Lung (tissue), 16 donors: ENCODE results near the gene SSR4. TPM values are rescaled to one million over a fixed set of nuclear protein-coding genes. Genes with fewer than 3 reads are reported as not detected.
"Not testable (repeated sequence)": the region's sequence is repeated elsewhere in the genome, so short reads cannot be mapped to it uniquely, and the experiment has no call there.

Source experiments
- ATAC-seq: fragments of 200-7000 bp; cut with Tn5 transposase; one replicate; pipeline ENCODE4 v1.9.1; 2020; ENCODE audit warnings: moderate number of reproducible peaks; ENCODE audit not compliant: insufficient read depth, low FRiP score
- DNase-seq, 3 donors: peaks; one replicate each; pipeline ENCODE4 v3.0.0-alpha.2; 2013 to 2017
- H3K27ac ChIP-seq, 2 donors: one replicate each; pipeline ENCODE4 v1.5.1; 2013; ENCODE audit warnings: mild to moderate bottlenecking in 2 of 2, moderate library complexity in 2 of 2, control low read depth in 1 of 2, inconsistent platforms in 1 of 2, low read depth in 1 of 2, low read length in 1 of 2
- H3K27me3 ChIP-seq, 3 donors: one replicate each; pipeline ENCODE4 v1.5.1; 2013; ENCODE audit warnings: low read length in 2 of 3; ENCODE audit not compliant: control insufficient read depth in 3 of 3, insufficient read depth in 3 of 3
- H3K36me3 ChIP-seq, 4 donors: one replicate each; pipeline ENCODE4 v1.5.1; 2013; ENCODE audit warnings: low read length in 4 of 4, mild to moderate bottlenecking in 1 of 4, moderate library complexity in 1 of 4; ENCODE audit not compliant: control insufficient read depth in 4 of 4, insufficient read depth in 4 of 4
- H3K4me1 ChIP-seq, 5 donors: one replicate each; pipeline ENCODE4 v1.5.1; 2013; ENCODE audit warnings: low read length in 5 of 5, mild to moderate bottlenecking in 2 of 5, moderate library complexity in 1 of 5; ENCODE audit not compliant: control insufficient read depth in 5 of 5, insufficient read depth in 5 of 5
- H3K4me3 ChIP-seq: one replicate; pipeline ENCODE4 v1.5.1; 2013; ENCODE audit warnings: mild to moderate bottlenecking, control low read depth, moderate library complexity
- H3K9ac ChIP-seq, 2 donors: one replicate each; pipeline ENCODE4 v1.5.1; 2013; ENCODE audit warnings: low read length in 2 of 2, control low read depth in 1 of 2; ENCODE audit not compliant: insufficient read depth in 1 of 2
- H3K9me3 ChIP-seq, 4 donors: one replicate each; pipeline ENCODE4 v1.5.1; 2013; ENCODE audit warnings: low read length in 3 of 4, mild to moderate bottlenecking in 1 of 4, moderate library complexity in 1 of 4; ENCODE audit not compliant: control insufficient read depth in 4 of 4, insufficient read depth in 3 of 4
- CTCF ChIP-seq: IDR thresholded peaks from 2 replicates; pipeline ENCODE4 v1.5.1; 2012; ENCODE audit warnings: mild to moderate bottlenecking; ENCODE audit errors: control extremely low read depth, extremely low read depth
- WGBS, 2 donors: extraction: QIAGEN DNeasy Blood & Tissue Kit; methylation state at CpG; one replicate each; pipeline ENCODE4 v1.1.7; 2013; 5-methylcytosine and 5-hydroxymethylcytosine counted together
- long read RNA-seq, 5 donors: transcript quantifications; one replicate each; lab custom pipeline, GENCODE V29; 2026
- polyA plus RNA-seq, 2 donors: library from polyadenylated mRNA; stranded (reverse); fragments of 200-250 nt; gene quantifications; one replicate each; pipeline ENCODE4 v1.2.1, GENCODE V29; 2013
- total RNA-seq, 2 donors: library from RNA; depleted of rRNA in 1 of 2; stranded (reverse); fragments of >200 nt in 1 of 2; gene quantifications; one replicate each; pipeline ENCODE4 v1.2.1, GENCODE V29; 2014 to 2021
- donor health status: control.
- donor health status: control.
- donor health status: Bipolar disorder and iron deficiency.
- donor health status: healthy.
- donor health status: DM: yes; HTN: yes; CAD: no.

Gene SSR4
- total RNA-seq (100 to 1,000 TPM in 1 of 2 donors, 10 to 100 TPM in 1; 84.2 to 413 TPM), polyA plus RNA-seq (1,000 to 10,000 TPM in 1 of 2 donors, 100 to 1,000 TPM in 1; 721 to 1,008 TPM)
- long read RNA-seq, donor 1, transcript SSR4-203 (6 exons, 643 nt): major isoform, 182 of 221 reads
- long read RNA-seq, donor 1, transcript SSR4-210 (5 exons, 701 nt): minor isoform, 10 of 221 reads
- long read RNA-seq, donor 1, partial matches to known transcripts: 13 of 221 reads
- long read RNA-seq, donor 1, other reads (novel, unspliced or antisense): 7 of 221 reads
- long read RNA-seq, donor 2, transcript SSR4-210 (5 exons, 701 nt): minor isoform, 10 of 110 reads
- long read RNA-seq, donor 2, transcript SSR4-203 (6 exons, 643 nt): major isoform, 90 of 110 reads
- long read RNA-seq, donor 2, partial matches to known transcripts: 5 of 110 reads
- long read RNA-seq, donor 2, other reads (novel, unspliced or antisense): 0 of 110 reads
- long read RNA-seq, donor 3, transcript SSR4-203 (6 exons, 643 nt): major isoform, 118 of 129 reads
- long read RNA-seq, donor 3, transcript SSR4-210 (5 exons, 701 nt): minor isoform, 8 of 129 reads
- long read RNA-seq, donor 3, partial matches to known transcripts: 0 of 129 reads
- long read RNA-seq, donor 3, other reads (novel, unspliced or antisense): 0 of 129 reads
- long read RNA-seq, donor 4, transcript SSR4-210 (5 exons, 701 nt): minor isoform, 5 of 98 reads
- long read RNA-seq, donor 4, transcript SSR4-203 (6 exons, 643 nt): major isoform, 92 of 98 reads
- long read RNA-seq, donor 4, partial matches to known transcripts: 0 of 98 reads
- long read RNA-seq, donor 4, other reads (novel, unspliced or antisense): 0 of 98 reads
- long read RNA-seq, donor 5, transcript SSR4-203 (6 exons, 643 nt): major isoform, 188 of 246 reads
- long read RNA-seq, donor 5, transcript SSR4-205 (3 exons, 427 nt): minor isoform, 10 of 246 reads
- long read RNA-seq, donor 5, transcript SSR4-210 (5 exons, 701 nt): minor isoform, 14 of 246 reads
- long read RNA-seq, donor 5, partial matches to known transcripts: 5 of 246 reads
- long read RNA-seq, donor 5, other reads (novel, unspliced or antisense): 25 of 246 reads

- peaks cover 0 to 14% (median 8%) of the 10 kb centered on the region in 5 donors for H3K4me1 ChIP-seq
- H3K4me3 ChIP-seq: peak within 1 kb of the TSS; percentile 63
- WGBS, 2 donors: 0 to 27% methylated on average over 60 to 92 of the region's 92 CpGs
- H3K9ac ChIP-seq: peak within 1 kb of the TSS; percentile 47 to 52
- H3K9me3 ChIP-seq: peaks cover 0 to 48% (median 0%) of the 10 kb centered on the region in 4 donors
- no peak for TF ChIP-seq CTCF
- DNase-seq (peak; percentile 96 to 97 (median 96)), ATAC-seq (peak; percentile 89)
- H3K27me3 ChIP-seq: no peaks in the 10 kb centered on the region
- peak within 1 kb of the TSS; percentile 93 to 96 for H3K27ac ChIP-seq
- H3K36me3 ChIP-seq: peaks cover 0 to 7% (median 4%) of the 10 kb centered on the region in 4 donors
These were observed at the start of gene SSR4, which contains the start of gene IDH3G for GRCh38 chrX:153794018-153794896. TSS of gene SSR4 (plus strand) at chrX:153794668. CDS start at chrX:153794688, 20 bp downstream. TSS of gene IDH3G (minus strand) at chrX:153794375. CDS start at chrX:153794326, 49 bp downstream.

DNA sequence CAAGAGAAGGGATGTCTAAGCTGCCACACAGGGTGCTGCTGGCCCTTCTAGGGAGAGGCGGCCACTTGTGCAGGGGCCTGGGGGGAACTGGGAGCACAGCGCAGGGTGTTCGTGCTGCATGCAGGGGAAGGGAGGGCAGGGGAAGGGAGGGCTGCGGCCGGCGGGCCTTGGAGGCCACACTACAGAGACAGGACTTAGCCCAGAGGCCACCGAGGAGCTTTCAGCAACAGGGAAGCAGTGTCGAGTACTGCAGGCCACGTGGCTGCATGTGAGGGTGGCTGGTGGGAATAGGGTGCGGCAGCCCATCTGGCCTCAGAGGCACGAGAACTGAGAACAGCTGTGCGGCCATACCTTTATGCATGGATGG is 49.4 kb upstream of the SSR4 start:
- not testable (repeated sequence) for H3K36me3 ChIP-seq, H3K9ac ChIP-seq, H3K27ac ChIP-seq, H3K27me3 ChIP-seq, H3K4me1 ChIP-seq, H3K4me3 ChIP-seq, DNase-seq, H3K9me3 ChIP-seq, ATAC-seq
- 28 to 47% methylated on average over 7 to 12 of the region's 12 CpGs for WGBS, 2 donors

GRCh38 chrX:153746359-153746758 is 48.1 kb upstream of the SSR4 start:
- TF ChIP-seq CTCF: no peak
- H3K9me3 ChIP-seq: peaks cover 0 to 5% (median 0%) of the 10 kb centered on the region in 4 donors
- H3K27me3 ChIP-seq: no peaks in the 10 kb centered on the region
- no peak for ATAC-seq
- WGBS, 2 donors: 84 to 87% methylated on average over 3 of the region's 3 CpGs
- no peaks in the 10 kb centered on the region for H3K36me3 ChIP-seq
- peaks cover 0 to 2% (median 0%) of the 10 kb centered on the region in 5 donors for H3K4me1 ChIP-seq
- no peak overlapping the region for H3K4me3 ChIP-seq
- H3K9ac ChIP-seq: no peak overlapping the region
- H3K27ac ChIP-seq: no peak overlapping the region
- no peak for DNase-seq

DNA sequence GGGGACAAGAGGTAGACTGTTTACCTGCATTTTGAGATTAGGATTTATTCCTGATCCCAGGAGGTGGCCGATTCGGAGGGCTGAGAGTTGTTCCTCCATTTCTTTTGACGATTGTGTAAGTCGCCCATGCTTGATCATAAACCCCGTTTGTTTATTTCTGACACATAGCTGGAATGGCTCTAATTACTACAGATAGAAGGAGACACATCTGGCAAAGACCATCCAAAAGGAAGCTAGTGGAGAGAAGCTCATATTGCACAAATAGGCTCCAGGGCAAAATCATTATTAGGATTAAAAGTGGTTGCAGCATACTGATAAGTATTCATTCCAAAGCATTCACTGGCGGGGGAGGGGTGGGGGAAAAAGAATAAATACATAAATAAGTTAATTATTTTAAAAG is 47.5 kb upstream of the SSR4 start:
- not testable (repeated sequence) for ATAC-seq, H3K4me3 ChIP-seq, H3K4me1 ChIP-seq, H3K9ac ChIP-seq, DNase-seq, H3K27ac ChIP-seq, H3K9me3 ChIP-seq, H3K36me3 ChIP-seq, H3K27me3 ChIP-seq
- WGBS, 2 donors: 70 to 81% methylated on average over 6 of the region's 6 CpGs

- not testable (repeated sequence) for H3K27ac ChIP-seq, H3K9me3 ChIP-seq, ATAC-seq, H3K4me3 ChIP-seq, H3K27me3 ChIP-seq, H3K4me1 ChIP-seq, H3K36me3 ChIP-seq, H3K9ac ChIP-seq, DNase-seq
- WGBS, 2 donors: 84 to 87% methylated on average over 7 of the region's 7 CpGs
These were observed 45.5 kb upstream of the SSR4 start for GRCh38 chrX:153749017-153749416.
